AG09309 (cell line): ENCODE results near the gene PPFIBP1.
A peak's percentile ranks its signal among the peaks of the same experiment; 100 is the strongest.
"Not testable (repeated sequence)": the region's sequence is repeated elsewhere in the genome, so short reads cannot be mapped to it uniquely, and the experiment has no call there.

ENCODE experiments used
- DNase-seq: peaks from one replicate; pipeline ENCODE4 v3.0.0-alpha.2; 2010; ENCODE audit warnings: low read depth
- H3K4me3 ChIP-seq: 2 replicates; pipeline ENCODE4 v1.5.1; 2011; ENCODE audit warnings: mild to moderate bottlenecking, low read depth, low read length, moderate library complexity; ENCODE audit not compliant: control insufficient read depth
- CTCF ChIP-seq: IDR thresholded peaks from 2 replicates; pipeline ENCODE4 v1.5.1; 2011; ENCODE audit warnings: mild to moderate bottlenecking, low read depth, low read length, inconsistent platforms; ENCODE audit not compliant: insufficient read depth, control insufficient read depth; ENCODE audit errors: missing control alignments

The PPFIBP1 gene

DNA sequence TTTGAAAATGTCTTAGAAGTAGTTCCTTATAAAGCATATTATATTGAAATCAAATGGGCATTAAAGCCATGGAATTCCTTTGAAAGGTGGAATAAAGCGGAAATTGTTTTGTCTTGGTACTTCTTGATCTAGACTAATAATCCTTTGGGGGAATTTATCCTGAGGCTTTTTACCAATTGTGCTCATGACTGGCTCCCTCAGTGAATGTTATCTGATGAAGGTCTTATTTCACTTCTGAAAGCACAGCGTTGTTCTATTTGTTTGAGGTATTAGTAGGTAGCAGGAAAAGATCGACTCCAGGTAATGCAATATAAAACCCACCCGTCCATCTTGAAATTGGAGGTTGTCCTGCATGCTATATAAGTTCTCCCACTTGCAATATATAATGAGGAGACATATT is 64.8 kb downstream of the PPFIBP1 start:
- no peak overlapping the region for H3K4me3 ChIP-seq
- DNase-seq, result no peak
- no peak for TF ChIP-seq CTCF

- no peak for DNase-seq
Observed at GRCh38 chr12:27589419-27589818, 65.4 kb downstream of the PPFIBP1 start.

GRCh38 chr12:27591698-27592097 is 67.7 kb downstream of the PPFIBP1 start:
- DNase-seq, H3K4me3 ChIP-seq: not testable (repeated sequence)

More at GRCh38 chr12:27589419-27589818, 65.4 kb downstream of the PPFIBP1 start:
- no peak overlapping the region for H3K4me3 ChIP-seq
- TF ChIP-seq CTCF, result no peak

DNA sequence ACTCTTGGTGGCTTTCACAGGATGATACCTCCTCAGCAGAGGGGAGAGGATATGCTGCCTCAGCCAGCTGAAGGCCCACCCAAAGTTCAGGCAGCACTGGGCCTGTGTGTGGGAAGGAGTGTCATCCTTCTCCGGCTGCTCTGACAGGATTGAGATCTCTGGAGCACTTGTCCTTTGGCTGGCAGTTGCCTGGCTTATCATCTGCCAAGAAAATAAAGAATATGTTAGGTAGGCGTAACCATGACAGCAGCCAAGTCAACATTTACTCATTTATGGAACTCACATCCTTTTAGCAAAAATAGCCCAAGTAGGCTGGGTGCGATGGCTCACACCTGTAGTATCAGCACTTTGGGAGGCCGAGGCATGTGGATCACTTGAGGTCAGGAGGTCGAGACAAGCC is 68.5 kb downstream of the PPFIBP1 start:
- no peak overlapping the region for H3K4me3 ChIP-seq
- TF ChIP-seq CTCF, result no peak
- no peak for DNase-seq

DNA sequence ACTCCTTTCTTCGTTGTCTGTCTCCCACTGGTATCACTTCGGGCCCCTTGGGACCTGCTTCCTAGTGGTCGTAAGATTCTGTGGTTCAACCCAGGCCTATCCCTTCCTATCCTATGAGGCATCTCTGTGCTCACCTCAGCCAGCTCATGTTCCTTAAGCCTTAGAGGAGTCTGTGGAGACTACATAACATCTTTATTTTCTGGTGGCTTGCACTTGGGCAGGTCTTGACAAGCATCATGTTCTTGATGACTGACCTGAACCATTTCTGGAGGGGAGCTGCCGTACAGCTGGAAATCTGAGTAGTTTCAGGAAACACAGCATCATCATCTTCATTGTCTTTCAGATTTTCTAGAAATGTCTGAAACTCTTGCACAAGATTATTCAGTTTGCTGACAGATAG is 69.3 kb downstream of the PPFIBP1 start:
- no peak for DNase-seq
- TF ChIP-seq CTCF, result no peak
- H3K4me3 ChIP-seq, result no peak overlapping the region

GRCh38 chr12:27595231-27595642 is 71.2 kb downstream of the PPFIBP1 start:
- no peak overlapping the region for H3K4me3 ChIP-seq
- no peak for TF ChIP-seq CTCF
- DNase-seq, result peak; percentile 50

DNA sequence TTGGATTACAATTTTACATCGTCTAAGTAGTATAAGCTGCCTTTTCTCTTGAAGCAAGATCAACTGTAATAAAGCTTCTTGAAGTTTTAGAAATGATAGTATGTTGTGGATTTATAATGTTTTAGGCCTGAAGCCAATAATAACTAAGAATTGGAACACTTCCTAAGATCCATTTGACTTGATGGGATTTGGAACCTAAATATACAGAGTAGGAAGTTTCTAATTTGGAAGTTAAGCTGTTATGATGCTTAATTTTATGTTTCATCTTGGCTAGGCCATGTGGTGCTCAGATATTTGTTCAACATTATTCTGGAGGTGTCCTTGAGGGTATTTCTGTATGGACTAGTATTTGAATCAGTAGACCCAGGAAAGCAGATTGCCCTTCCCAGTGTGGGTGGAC is 74.9 kb downstream of the PPFIBP1 start:
- not testable (repeated sequence) for H3K4me3 ChIP-seq, DNase-seq

DNA sequence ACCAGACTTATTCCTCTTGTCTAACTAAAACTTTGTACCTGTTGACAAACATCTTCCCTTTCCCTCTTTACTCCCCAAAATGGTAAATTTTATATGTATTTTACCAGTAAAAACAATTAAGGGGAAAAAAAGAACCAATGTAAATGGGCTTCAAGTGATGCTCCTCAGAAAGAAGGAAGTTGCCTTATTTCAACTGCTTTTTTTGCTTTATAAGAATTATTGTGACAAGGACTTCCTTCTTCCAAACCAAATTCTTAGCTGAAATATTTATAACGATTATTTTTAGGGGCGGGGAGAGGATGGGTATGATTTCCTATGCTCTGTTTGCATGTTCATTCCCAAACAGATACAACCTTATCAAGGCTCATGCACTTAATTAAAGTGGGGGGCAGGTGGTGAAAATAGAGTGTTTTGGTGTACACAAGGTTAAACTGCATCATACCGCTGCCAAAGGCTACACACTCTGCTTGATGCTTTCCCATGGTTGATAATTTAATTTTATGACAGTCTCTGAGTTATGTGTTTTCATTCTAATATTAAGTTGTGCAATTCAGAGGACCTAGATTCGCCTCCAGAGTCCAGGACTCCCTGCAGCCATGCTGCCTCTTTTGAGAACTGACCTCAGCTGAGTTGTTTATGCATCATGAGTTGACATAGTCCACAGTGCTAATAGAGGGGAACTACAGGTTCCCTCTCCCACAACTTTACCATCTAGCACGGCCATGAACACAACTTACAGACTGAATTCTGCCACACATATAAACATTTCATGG is 77.2 kb downstream of the PPFIBP1 start:
- not testable (repeated sequence) for DNase-seq, H3K4me3 ChIP-seq

DNA sequence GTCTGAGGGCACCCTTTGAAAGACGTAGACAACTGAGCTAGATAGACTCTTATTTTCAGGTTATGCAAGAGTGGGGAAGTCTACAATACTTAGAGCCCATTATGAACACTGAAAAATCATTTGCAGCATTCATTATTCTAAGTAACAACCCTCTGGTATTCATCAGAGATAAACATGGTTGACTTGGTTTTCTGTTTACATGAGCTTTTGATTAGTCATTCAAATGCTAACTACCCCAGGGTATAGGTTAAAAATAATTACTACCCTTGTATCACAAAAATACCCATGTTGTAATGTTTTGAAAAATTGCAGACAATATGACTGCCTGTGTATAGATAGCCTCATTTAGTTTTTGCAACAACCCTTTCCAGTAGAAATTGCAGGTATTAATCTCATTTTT is 78.5 kb downstream of the PPFIBP1 start:
- no peak for TF ChIP-seq CTCF
- no peak overlapping the region for H3K4me3 ChIP-seq
- no peak for DNase-seq
